Osteocyte (in vitro differentiated cells): ENCODE data around the gene PFN4. TPM values are rescaled to one million over a fixed set of nuclear protein-coding genes. Genes with fewer than 3 reads are reported as not detected.
"Not testable (repeated sequence)": the region's sequence is repeated elsewhere in the genome, so short reads cannot be mapped to it uniquely, and the experiment has no call there.

Experiments used
- DNase-seq: peaks from one replicate; pipeline ENCODE4 v3.0.0; 2021; ENCODE audit warnings: mixed read lengths; ENCODE audit not compliant: unreplicated experiment; ENCODE audit errors: extremely low spot score
- H3K27ac Mint-ChIP-seq: one replicate; pipeline ENCODE4 v1.8.0; 2021; ENCODE audit warnings: mild to moderate bottlenecking, mixed read lengths; ENCODE audit not compliant: unreplicated experiment
- H3K27me3 Mint-ChIP-seq: one replicate; pipeline ENCODE4 v1.8.0; 2021; ENCODE audit warnings: mixed read lengths; ENCODE audit not compliant: unreplicated experiment
- H3K36me3 Mint-ChIP-seq: one replicate; pipeline ENCODE4 v1.8.0; 2021; ENCODE audit warnings: mixed read lengths; ENCODE audit not compliant: unreplicated experiment
- H3K4me1 Mint-ChIP-seq: one replicate; pipeline ENCODE4 v1.8.0; 2021; ENCODE audit warnings: mixed read lengths; ENCODE audit not compliant: unreplicated experiment
- H3K4me3 Mint-ChIP-seq: one replicate; pipeline ENCODE4 v1.8.0; 2021; ENCODE audit warnings: mild to moderate bottlenecking, moderate library complexity, mixed read lengths; ENCODE audit not compliant: unreplicated experiment
- H3K9me3 Mint-ChIP-seq: one replicate; pipeline ENCODE4 v1.8.0; 2021; ENCODE audit warnings: mixed read lengths; ENCODE audit not compliant: unreplicated experiment
- total RNA-seq: library from RNA; stranded (reverse); gene quantifications from 2 replicates; pipeline ENCODE4 v1.2.1, GENCODE V29; 2021
- TF ChIP-seq, protein P1 (sequence below): fragments of 200-600 bp; sonication (generic); IDR thresholded peaks from 2 replicates; pipeline ENCODE4 v1.5.0; 2021; ENCODE audit warnings: antibody characterized with exemption, mild to moderate bottlenecking, moderate library complexity

PFN4 gene
- total RNA-seq, 1 donor from 2014 or later = 1.4 TPM

GRCh38 chr2:24152413-24153197, 29.5 kb upstream of the PFN4 start:
- no peaks in the 10 kb centered on the region for H3K4me1 Mint-ChIP-seq
- H3K27ac Mint-ChIP-seq = no peak overlapping the region
- H3K4me3 Mint-ChIP-seq = no peak overlapping the region

DNA sequence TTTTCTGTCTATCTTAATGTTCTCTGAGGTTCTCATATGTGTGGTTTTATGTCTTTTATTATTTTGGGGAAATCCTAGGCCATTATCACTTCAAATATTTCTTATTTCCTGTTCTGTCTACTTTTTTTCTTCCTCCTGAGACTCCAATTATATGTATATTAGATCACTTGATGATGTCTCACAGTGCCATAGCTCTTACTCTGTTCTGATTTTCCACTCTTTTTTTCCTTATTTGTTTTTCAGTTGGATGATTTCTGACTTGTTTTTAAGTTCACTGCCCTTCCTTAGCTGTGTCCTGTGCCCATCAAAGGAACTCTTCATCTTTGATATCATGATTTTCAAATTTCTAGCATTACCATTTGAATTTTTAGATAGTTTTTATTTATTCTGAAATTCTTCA, 24.2 kb upstream of the PFN4 start:
- H3K27me3 Mint-ChIP-seq = no peaks in the 10 kb centered on the region
- H3K36me3 Mint-ChIP-seq = peaks cover 45% of the 10 kb centered on the region
- H3K9me3 Mint-ChIP-seq = peaks cover 30% of the 10 kb centered on the region
- H3K4me1 Mint-ChIP-seq = no peaks in the 10 kb centered on the region
- H3K4me3 Mint-ChIP-seq = no peak overlapping the region
- TF ChIP-seq, protein P1, sequence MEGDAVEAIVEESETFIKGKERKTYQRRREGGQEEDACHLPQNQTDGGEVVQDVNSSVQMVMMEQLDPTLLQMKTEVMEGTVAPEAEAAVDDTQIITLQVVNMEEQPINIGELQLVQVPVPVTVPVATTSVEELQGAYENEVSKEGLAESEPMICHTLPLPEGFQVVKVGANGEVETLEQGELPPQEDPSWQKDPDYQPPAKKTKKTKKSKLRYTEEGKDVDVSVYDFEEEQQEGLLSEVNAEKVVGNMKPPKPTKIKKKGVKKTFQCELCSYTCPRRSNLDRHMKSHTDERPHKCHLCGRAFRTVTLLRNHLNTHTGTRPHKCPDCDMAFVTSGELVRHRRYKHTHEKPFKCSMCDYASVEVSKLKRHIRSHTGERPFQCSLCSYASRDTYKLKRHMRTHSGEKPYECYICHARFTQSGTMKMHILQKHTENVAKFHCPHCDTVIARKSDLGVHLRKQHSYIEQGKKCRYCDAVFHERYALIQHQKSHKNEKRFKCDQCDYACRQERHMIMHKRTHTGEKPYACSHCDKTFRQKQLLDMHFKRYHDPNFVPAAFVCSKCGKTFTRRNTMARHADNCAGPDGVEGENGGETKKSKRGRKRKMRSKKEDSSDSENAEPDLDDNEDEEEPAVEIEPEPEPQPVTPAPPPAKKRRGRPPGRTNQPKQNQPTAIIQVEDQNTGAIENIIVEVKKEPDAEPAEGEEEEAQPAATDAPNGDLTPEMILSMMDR = no peak
- no peak for DNase-seq
- no peak overlapping the region for H3K27ac Mint-ChIP-seq

More at GRCh38 chr2:24152413-24153197, 29.5 kb upstream of the PFN4 start:
- no peaks in the 10 kb centered on the region for H3K27me3 Mint-ChIP-seq
- H3K36me3 Mint-ChIP-seq = peaks cover 36% of the 10 kb centered on the region
- TF ChIP-seq, protein P1 = no peak
- DNase-seq = no peak
- peaks cover 14% of the 10 kb centered on the region for H3K9me3 Mint-ChIP-seq

- H3K4me3 Mint-ChIP-seq, DNase-seq, H3K27me3 Mint-ChIP-seq, H3K9me3 Mint-ChIP-seq, H3K27ac Mint-ChIP-seq, H3K4me1 Mint-ChIP-seq: not testable (repeated sequence)
- peaks cover 13% of the 10 kb centered on the region for H3K36me3 Mint-ChIP-seq
Observed at GRCh38 chr2:24140305-24140704, 17.2 kb upstream of the PFN4 start.

GRCh38 chr2:24132543-24132942, 9.4 kb upstream of the PFN4 start:
- Mint-ChIP-seq H3K4me1 (peaks cover 8% of the 10 kb centered on the region), H3K36me3 (peaks cover 22% of the 10 kb centered on the region), H3K4me3 (no peak overlapping the region), H3K27ac (no peak overlapping the region), H3K9me3 (peaks cover 14% of the 10 kb centered on the region), H3K27me3 (no peaks in the 10 kb centered on the region)
- TF ChIP-seq, protein P1 = no peak
- no peak for DNase-seq

DNA sequence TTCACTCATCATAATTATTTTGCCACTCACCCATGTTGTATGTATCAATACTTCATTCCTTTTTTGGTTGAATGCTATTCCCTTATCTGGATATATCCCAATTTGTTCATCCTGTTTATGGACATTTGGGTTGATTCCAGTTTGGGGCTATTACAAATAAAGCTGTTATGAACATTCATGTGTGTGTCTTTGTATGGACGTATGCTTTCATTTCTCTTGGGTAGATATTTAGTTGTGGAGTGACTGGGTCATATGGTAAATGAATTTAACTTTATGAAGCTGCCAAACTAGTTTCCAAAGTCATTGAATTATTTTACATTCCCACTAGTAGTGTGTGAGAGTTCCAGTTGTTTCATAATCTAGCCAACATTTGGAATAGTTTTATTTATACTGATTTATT, 2.8 kb upstream of the PFN4 start:
- no peak for DNase-seq
- Mint-ChIP-seq H3K4me3 (no peak overlapping the region), H3K4me1 (peaks cover 27% of the 10 kb centered on the region), H3K27ac (no peak overlapping the region), H3K27me3 (no peaks in the 10 kb centered on the region), H3K9me3 (no peaks in the 10 kb centered on the region), H3K36me3 (peaks cover 8% of the 10 kb centered on the region)
- TF ChIP-seq, protein P1 = no peak
